HCT116 (cell line): Measurements from ENCODE around the gene ANO4. TPM values are rescaled to one million over a fixed set of nuclear protein-coding genes. Genes with fewer than 3 reads are reported as not detected.

Experiments used
- ATAC-seq: fragments of 200-7000 bp; cut with Tn5 transposase; 2 replicates; pipeline ENCODE4 v1.9.1; 2020; ENCODE audit warnings: mild to moderate bottlenecking, moderate library complexity
- BruUV-seq: library from RNA; stranded (reverse); fragments of 400-500 nt; replicated peaks from 2 replicates; lab custom pipeline; 2021; lab: Mats Ljungman, UMichigan
- CTCF ChIA-PET: fragments of 300-600 bp; sonication (Branson Sonifier 250); formaldehyde crosslinking; loops from one replicate; lab custom pipeline; 2021; ENCODE audit warnings: antibody characterized with exemption; lab: Charles Lee
- POLR2A ChIA-PET: fragments of 300-600, 350-600 bp; sonication (Branson Sonifier 250); formaldehyde crosslinking; loops from one replicate; lab custom pipeline; 2021; ENCODE audit warnings: antibody characterized with exemption; lab: Charles Lee
- RAD21 ChIA-PET, 2 experiments: fragments of 300-600 bp; sonication (Branson Sonifier 250); formaldehyde crosslinking; loops; one replicate each; lab custom pipeline; 2023; ENCODE audit warnings: low total read pairs in 2 of 2; ENCODE audit not compliant: uncharacterized antibody in 2 of 2, unreplicated experiment in 2 of 2, low non-redundant PET in 1 of 2; lab: Charles Lee
- DNase-seq: peaks from one replicate; pipeline ENCODE4 v3.0.0-alpha.2; 2010; ENCODE audit warnings: low read depth, low spot score
- H2AFZ ChIP-seq: fragments of 200-600 bp; shearing (Covaris generic), sonication (generic); 2 replicates; pipeline ENCODE4 v1.6.1; 2017; ENCODE audit warnings: low read depth, mixed run types, mixed read lengths, antibody characterized with exemption, low read length; ENCODE audit not compliant: poor library complexity, severe bottlenecking
- H3K27ac ChIP-seq: 2 replicates; pipeline ENCODE4 v1.5.1; 2012; ENCODE audit warnings: low read depth, low read length
- H3K27me3 ChIP-seq: fragments of 200-600 bp; sonication (generic); 2 replicates; pipeline ENCODE4 v1.6.1; 2016; ENCODE audit warnings: mixed run types, low read length, mixed read lengths; ENCODE audit not compliant: insufficient read depth
- H3K36me3 ChIP-seq, 2 experiments: fragments of 200-500 bp in 1 of 2; fragments of 200-600 bp in 1 of 2; sonication (Bioruptor generic) in 1 of 2; sonication (generic) in 1 of 2; 2 replicates each; pipeline versions ENCODE4 v1.5.1 to v1.6.1; 2014 to 2016; ENCODE audit warnings: low read length in 2 of 2, inconsistent platforms in 1 of 2, mixed read lengths in 1 of 2, mixed run types in 1 of 2; ENCODE audit not compliant: insufficient read depth in 2 of 2, control insufficient read depth in 1 of 2
- H3K4me1 ChIP-seq, 2 experiments: fragments of 200-600 bp in 1 of 2; sonication (generic) in 1 of 2; 2 replicates each; pipeline versions ENCODE4 v1.5.1 to v1.6.1; 2012 to 2017; ENCODE audit warnings: low read length in 2 of 2, inconsistent platforms in 1 of 2, mild to moderate bottlenecking in 1 of 2, mixed read lengths in 1 of 2, mixed run types in 1 of 2, moderate library complexity in 1 of 2; ENCODE audit not compliant: insufficient read depth in 2 of 2, control insufficient read depth in 1 of 2
- H3K4me2 ChIP-seq: fragments of 200-600 bp; sonication (generic); 2 replicates; pipeline ENCODE4 v1.6.1; 2017; ENCODE audit warnings: mixed run types, low read length, mixed read lengths
- H3K4me3 ChIP-seq, 2 experiments: fragments of 200-600 bp in 1 of 2; sonication (generic) in 1 of 2; replicated peaks in 1 of 2; 2 replicates each; pipeline ENCODE4 v1.5.1; 2011 to 2016; ENCODE audit warnings: low read length in 2 of 2, control low read depth in 1 of 2, low read depth in 1 of 2, mild to moderate bottlenecking in 1 of 2, mixed read lengths in 1 of 2, mixed run types in 1 of 2
- H3K79me2 ChIP-seq: fragments of 200-600 bp; sonication (generic); 2 replicates; pipeline ENCODE4 v1.6.1; 2017; ENCODE audit warnings: mild to moderate bottlenecking, mixed run types, low read length, moderate library complexity, mixed read lengths; ENCODE audit not compliant: insufficient read depth
- H3K9ac ChIP-seq: fragments of 200-600 bp; sonication (generic); 2 replicates; pipeline ENCODE4 v1.6.1; 2016; ENCODE audit warnings: low read length, mixed read lengths
- H3K9me2 ChIP-seq: fragments of 200-600 bp; sonication (generic), shearing (Covaris generic); 2 replicates; pipeline ENCODE4 v1.6.1; 2017; ENCODE audit warnings: mixed run types, mild to moderate bottlenecking, moderate library complexity; ENCODE audit not compliant: insufficient read depth
- H3K9me3 ChIP-seq, 2 experiments: fragments of 200-500 bp in 1 of 2; fragments of 200-600 bp in 1 of 2; sonication (Bioruptor generic) in 1 of 2; sonication (generic) in 1 of 2; 2 replicates each; pipeline ENCODE4 v1.6.1; 2014 to 2017; ENCODE audit warnings: low read length in 2 of 2, mixed read lengths in 2 of 2, inconsistent platforms in 1 of 2, low read depth in 1 of 2, mild to moderate bottlenecking in 1 of 2, mixed run types in 1 of 2, moderate library complexity in 1 of 2; ENCODE audit not compliant: control insufficient read depth in 1 of 2, insufficient read depth in 1 of 2
- H4K20me1 ChIP-seq: fragments of 200-600 bp; sonication (generic), shearing (Covaris generic); 2 replicates; pipeline ENCODE4 v1.6.1; 2017; ENCODE audit warnings: mixed run types, mild to moderate bottlenecking, moderate library complexity; ENCODE audit not compliant: insufficient read depth
- CBX3 ChIP-seq: IDR thresholded peaks from 2 replicates; pipeline ENCODE4 v1.6.1; 2012; ENCODE audit warnings: low read depth
- CEBPB ChIP-seq: IDR thresholded peaks from 2 replicates; pipeline ENCODE4 v1.6.1; 2012; ENCODE audit warnings: low read depth
- EGR1 ChIP-seq: IDR thresholded peaks from 2 replicates; pipeline ENCODE4 v1.6.1; 2012; ENCODE audit warnings: low read depth
- ELF1 ChIP-seq: IDR thresholded peaks from 2 replicates; pipeline ENCODE4 v1.6.1; 2012; ENCODE audit warnings: low read depth, borderline replicate concordance
- EZH2 ChIP-seq: fragments of 200-600 bp; sonication (generic); IDR thresholded peaks from 2 replicates; pipeline ENCODE4 v1.6.1; 2017; ENCODE audit warnings: antibody characterized with exemption, mixed run types
- EZH2phosphoT487 ChIP-seq: fragments of 200-600 bp; IDR thresholded peaks from 2 replicates; pipeline ENCODE4 v1.6.1; 2018; ENCODE audit warnings: antibody characterized with exemption, borderline replicate concordance
- FOSL1 ChIP-seq: IDR thresholded peaks from 2 replicates; pipeline ENCODE4 v1.6.1; 2012; ENCODE audit warnings: low read depth
- POLR2A ChIP-seq: IDR thresholded peaks from 2 replicates; pipeline ENCODE4 v1.7.0; 2011; ENCODE audit warnings: borderline replicate concordance; ENCODE audit not compliant: insufficient read depth, insufficient read length; ENCODE audit errors: extremely low read depth
- POLR2AphosphoS5 ChIP-seq: IDR thresholded peaks from 2 replicates; pipeline ENCODE4 v1.6.1; 2011; ENCODE audit warnings: mild to moderate bottlenecking, low read depth, low read length, moderate library complexity
- RAD21 ChIP-seq: IDR thresholded peaks from 2 replicates; pipeline ENCODE4 v1.6.1; 2012; ENCODE audit warnings: low read depth, mild to moderate bottlenecking
- SP1 ChIP-seq: IDR thresholded peaks from 2 replicates; pipeline ENCODE4 v1.6.1; 2012; ENCODE audit warnings: low read depth
- SRF ChIP-seq: IDR thresholded peaks from 2 replicates; pipeline ENCODE4 v1.6.1; 2012; ENCODE audit warnings: low read depth
- TCF7L2 ChIP-seq: IDR thresholded peaks from 2 replicates; pipeline ENCODE4 v1.7.0; 2011; ENCODE audit warnings: borderline replicate concordance, inconsistent platforms; ENCODE audit not compliant: insufficient read depth, insufficient read length; ENCODE audit errors: extremely low read depth
- YY1 ChIP-seq: IDR thresholded peaks from 2 replicates; pipeline ENCODE4 v1.6.1; 2011; ENCODE audit warnings: low read length, low read depth, moderate library complexity, mild to moderate bottlenecking; ENCODE audit not compliant: insufficient replicate concordance; ENCODE audit errors: extremely low read depth
- ZFX ChIP-seq: fragments of 450-650 bp; IDR thresholded peaks from 2 replicates; pipeline ENCODE4 v1.6.1; 2017
- ZNF274 ChIP-seq: fragments of 200-500 bp; sonication (Bioruptor generic); IDR thresholded peaks from 2 replicates; pipeline ENCODE4 v1.6.1; 2014; ENCODE audit warnings: mild to moderate bottlenecking, low read depth, low read length, inconsistent platforms
- intact Hi-C: fragments of 100-400 bp; cut with micrococcal nuclease; formaldehyde crosslinking; loops from 2 replicates; pipeline ENCODE4 v1.10.0; 2022
- total RNA-seq: library from RNA; stranded (reverse); gene quantifications from one replicate; pipeline ENCODE4 v1.2.1, GENCODE V29; 2021; ENCODE audit not compliant: unreplicated experiment
- TF ChIP-seq, protein P1 (sequence below): IDR thresholded peaks from 2 replicates; pipeline ENCODE4 v1.6.1; 2011; ENCODE audit warnings: mild to moderate bottlenecking, low read length, moderate library complexity; ENCODE audit not compliant: insufficient replicate concordance; ENCODE audit errors: extremely low read depth
- TF ChIP-seq, protein P2 (sequence below): IDR thresholded peaks from 2 replicates; pipeline ENCODE4 v1.6.1; 2012; ENCODE audit warnings: low read depth
- TF ChIP-seq, protein P3 (sequence below): IDR thresholded peaks from 2 replicates; pipeline ENCODE4 v1.6.1; 2012
- TF ChIP-seq, protein P4 (sequence below): IDR thresholded peaks from 2 replicates; pipeline ENCODE4 v1.6.1; 2012

Gene ANO4
- total RNA-seq, 1 experiment from 2014 or later, result 1.7 TPM

DNA sequence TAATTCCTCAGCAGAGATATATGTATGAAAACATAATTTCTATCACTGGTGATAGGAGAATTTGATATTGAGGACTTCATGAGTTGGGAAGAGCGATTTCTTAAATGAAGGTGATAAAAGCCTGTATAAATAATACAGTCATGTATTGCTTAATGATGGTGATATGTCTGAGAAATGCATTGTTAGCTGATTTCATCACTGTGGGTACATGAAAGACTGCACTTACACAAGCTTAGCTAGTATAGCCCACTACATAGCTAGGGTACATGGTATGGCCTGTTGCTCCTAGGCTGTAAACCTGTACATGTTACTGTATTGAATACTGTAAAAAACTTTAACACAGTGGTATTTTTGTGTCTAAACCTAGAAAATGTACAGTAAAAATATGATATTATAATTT, 63.4 kb downstream of the ANO4 start:
- Histone ChIP-seq H2AFZ (no peak overlapping the region), H3K9ac (no peak overlapping the region), H3K4me2 (no peak overlapping the region), H3K36me3 (no peaks in the 10 kb centered on the region), H3K4me1 (peaks cover 0 to 8% of the 10 kb centered on the region in 2 experiments; a peak in 2 of 4 replicates), H3K27me3 (no peaks in the 10 kb centered on the region), H3K79me2 (no peaks in the 10 kb centered on the region), H3K4me3 (no peak overlapping the region), H3K9me2 (no peaks in the 10 kb centered on the region), H3K9me3 (no peaks in the 10 kb centered on the region), H3K27ac (no peak overlapping the region), H4K20me1 (no peaks in the 10 kb centered on the region)
- RAD21 ChIA-PET, result no interaction called here
- POLR2A ChIA-PET, result no interaction called here
- CTCF ChIA-PET, result no interaction called here
- no TSS peak for BruUV-seq
- ATAC-seq (no peak), DNase-seq (no peak)
- intact Hi-C loops, result no loop called here
- TF ChIP-seq CBX3, result no peak
- no peak for TF ChIP-seq EZH2phosphoT487
- no peak for TF ChIP-seq EGR1
- TF ChIP-seq, protein P1, sequence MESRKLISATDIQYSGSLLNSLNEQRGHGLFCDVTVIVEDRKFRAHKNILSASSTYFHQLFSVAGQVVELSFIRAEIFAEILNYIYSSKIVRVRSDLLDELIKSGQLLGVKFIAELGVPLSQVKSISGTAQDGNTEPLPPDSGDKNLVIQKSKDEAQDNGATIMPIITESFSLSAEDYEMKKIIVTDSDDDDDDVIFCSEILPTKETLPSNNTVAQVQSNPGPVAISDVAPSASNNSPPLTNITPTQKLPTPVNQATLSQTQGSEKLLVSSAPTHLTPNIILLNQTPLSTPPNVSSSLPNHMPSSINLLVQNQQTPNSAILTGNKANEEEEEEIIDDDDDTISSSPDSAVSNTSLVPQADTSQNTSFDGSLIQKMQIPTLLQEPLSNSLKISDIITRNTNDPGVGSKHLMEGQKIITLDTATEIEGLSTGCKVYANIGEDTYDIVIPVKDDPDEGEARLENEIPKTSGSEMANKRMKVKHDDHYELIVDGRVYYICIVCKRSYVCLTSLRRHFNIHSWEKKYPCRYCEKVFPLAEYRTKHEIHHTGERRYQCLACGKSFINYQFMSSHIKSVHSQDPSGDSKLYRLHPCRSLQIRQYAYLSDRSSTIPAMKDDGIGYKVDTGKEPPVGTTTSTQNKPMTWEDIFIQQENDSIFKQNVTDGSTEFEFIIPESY, result no peak
- TF ChIP-seq SRF, result no peak
- TF ChIP-seq ZFX, result no peak
- no peak for TF ChIP-seq EZH2
- TF ChIP-seq RAD21, result no peak
- TF ChIP-seq POLR2A, result no peak
- no peak for TF ChIP-seq FOSL1
- TF ChIP-seq ELF1, result no peak
- TF ChIP-seq TCF7L2, result no peak
- TF ChIP-seq CEBPB, result no peak
- TF ChIP-seq, protein P2, sequence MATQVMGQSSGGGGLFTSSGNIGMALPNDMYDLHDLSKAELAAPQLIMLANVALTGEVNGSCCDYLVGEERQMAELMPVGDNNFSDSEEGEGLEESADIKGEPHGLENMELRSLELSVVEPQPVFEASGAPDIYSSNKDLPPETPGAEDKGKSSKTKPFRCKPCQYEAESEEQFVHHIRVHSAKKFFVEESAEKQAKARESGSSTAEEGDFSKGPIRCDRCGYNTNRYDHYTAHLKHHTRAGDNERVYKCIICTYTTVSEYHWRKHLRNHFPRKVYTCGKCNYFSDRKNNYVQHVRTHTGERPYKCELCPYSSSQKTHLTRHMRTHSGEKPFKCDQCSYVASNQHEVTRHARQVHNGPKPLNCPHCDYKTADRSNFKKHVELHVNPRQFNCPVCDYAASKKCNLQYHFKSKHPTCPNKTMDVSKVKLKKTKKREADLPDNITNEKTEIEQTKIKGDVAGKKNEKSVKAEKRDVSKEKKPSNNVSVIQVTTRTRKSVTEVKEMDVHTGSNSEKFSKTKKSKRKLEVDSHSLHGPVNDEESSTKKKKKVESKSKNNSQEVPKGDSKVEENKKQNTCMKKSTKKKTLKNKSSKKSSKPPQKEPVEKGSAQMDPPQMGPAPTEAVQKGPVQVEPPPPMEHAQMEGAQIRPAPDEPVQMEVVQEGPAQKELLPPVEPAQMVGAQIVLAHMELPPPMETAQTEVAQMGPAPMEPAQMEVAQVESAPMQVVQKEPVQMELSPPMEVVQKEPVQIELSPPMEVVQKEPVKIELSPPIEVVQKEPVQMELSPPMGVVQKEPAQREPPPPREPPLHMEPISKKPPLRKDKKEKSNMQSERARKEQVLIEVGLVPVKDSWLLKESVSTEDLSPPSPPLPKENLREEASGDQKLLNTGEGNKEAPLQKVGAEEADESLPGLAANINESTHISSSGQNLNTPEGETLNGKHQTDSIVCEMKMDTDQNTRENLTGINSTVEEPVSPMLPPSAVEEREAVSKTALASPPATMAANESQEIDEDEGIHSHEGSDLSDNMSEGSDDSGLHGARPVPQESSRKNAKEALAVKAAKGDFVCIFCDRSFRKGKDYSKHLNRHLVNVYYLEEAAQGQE, result no peak
- no peak for TF ChIP-seq SP1
- TF ChIP-seq, protein P3, sequence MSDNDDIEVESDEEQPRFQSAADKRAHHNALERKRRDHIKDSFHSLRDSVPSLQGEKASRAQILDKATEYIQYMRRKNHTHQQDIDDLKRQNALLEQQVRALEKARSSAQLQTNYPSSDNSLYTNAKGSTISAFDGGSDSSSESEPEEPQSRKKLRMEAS, result no peak
- TF ChIP-seq, protein P4, sequence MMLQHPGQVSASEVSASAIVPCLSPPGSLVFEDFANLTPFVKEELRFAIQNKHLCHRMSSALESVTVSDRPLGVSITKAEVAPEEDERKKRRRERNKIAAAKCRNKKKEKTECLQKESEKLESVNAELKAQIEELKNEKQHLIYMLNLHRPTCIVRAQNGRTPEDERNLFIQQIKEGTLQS, result no peak
- TF ChIP-seq YY1, result no peak
- TF ChIP-seq ZNF274, result no peak
- TF ChIP-seq POLR2AphosphoS5, result no peak
- TF ChIP-seq, all 23 proteins: peak for 0
